GM12801 (cell line): Measurements from ENCODE around the gene OR52W1.

Experiments
- CTCF ChIP-seq: IDR thresholded peaks from one replicate; pipeline ENCODE4 v1.5.1; 2011; ENCODE audit warnings: control low read depth; ENCODE audit not compliant: insufficient read length; ENCODE audit errors: extremely low read depth

OR52W1 gene

GRCh38 chr11:6240781-6241180, 41.8 kb downstream of the OR52W1 start:
- TF ChIP-seq CTCF = no peak

- TF ChIP-seq CTCF = no peak
These were observed 42.3 kb downstream of the OR52W1 start for GRCh38 chr11:6241316-6241715.

GRCh38 chr11:6245536-6245935, 46.5 kb downstream of the OR52W1 start:
- TF ChIP-seq CTCF = no peak

GRCh38 chr11:6248248-6248647, 49.2 kb downstream of the OR52W1 start:
- TF ChIP-seq CTCF = no peak
